PFSK-1 (cell line): ENCODE measurements around the gene NF2.

Source experiments
- POLR2AphosphoS5 ChIP-seq: IDR thresholded peaks from 2 replicates; pipeline ENCODE4 v1.6.1; 2012; ENCODE audit warnings: low read depth, mild to moderate bottlenecking, control low read depth, low read length, moderate library complexity
- REST ChIP-seq, 2 experiments: IDR thresholded peaks; 2 replicates each; pipeline versions ENCODE4 v1.6.1 to v1.8.0; 2011 to 2012; ENCODE audit warnings: low read depth in 2 of 2, low read length in 2 of 2, control low read depth in 1 of 2, inconsistent platforms in 1 of 2, mild to moderate bottlenecking in 1 of 2, moderate library complexity in 1 of 2; ENCODE audit not compliant: insufficient read depth in 1 of 2
- TAF1 ChIP-seq: IDR thresholded peaks from 2 replicates; pipeline ENCODE4 v1.6.1; 2012; ENCODE audit warnings: low read length, control low read depth, borderline replicate concordance; ENCODE audit not compliant: insufficient read depth

GRCh38 chr22:29559853-29560252 lies 43.6 kb upstream of the NF2 start:
- TF ChIP-seq REST (IDR thresholded peaks at IDR 0.05; ENCODE audit: insufficient read depth in 1 of 2, low read depth in 2 of 2, low read length in 2 of 2) (no peak), POLR2AphosphoS5 (no peak), TAF1 (no peak)
